Ovary (tissue), 3 donors: ENCODE data around the gene TOR1AIP2.

Experiments used
- CTCF ChIP-seq, 3 donors: fragments of 450-650 bp in 2 of 3; fragments of 200-600 bp in 1 of 3; IDR thresholded peaks; one replicate each; pipeline versions ENCODE4 v1.5.1 to v1.8.0; 2016 to 2022; ENCODE audit warnings: antibody characterized with exemption in 3 of 3, mild to moderate bottlenecking in 1 of 3
- EP300 ChIP-seq: sonication (generic); formaldehyde crosslinking; IDR thresholded peaks from one replicate; pipeline ENCODE4 v1.6.1; 2017; ENCODE audit warnings: antibody characterized with exemption
- POLR2A ChIP-seq: fragments of 450-650 bp; IDR thresholded peaks from one replicate; pipeline ENCODE4 v1.6.1; 2017; ENCODE audit warnings: antibody characterized with exemption, mild to moderate bottlenecking, moderate library complexity
- donor health status: DM: no; HTN: no; CAD: no.

GRCh38 chr1:179809506-179810366 is 67.9 kb downstream of the TOR1AIP2 start:
- TF ChIP-seq CTCF (IDR thresholded peaks at IDR 0.05) (peak; percentile 78 to 82 (median 79)), EP300 (no peak), POLR2A (no peak)
